Colonic mucosa (tissue), 4 donors: ENCODE measurements around the gene AMH. TPM values are rescaled to one million over a fixed set of nuclear protein-coding genes. Genes with fewer than 3 reads are reported as not detected.

ENCODE experiments used
- DNase-seq: peaks from one replicate; pipeline ENCODE4 v3.0.0-alpha.2; 2020
- H3K27ac ChIP-seq: fragments of 200-600 bp; one replicate; pipeline ENCODE4 v1.8.0; 2021
- H3K27me3 ChIP-seq: fragments of 200-600 bp; one replicate; pipeline ENCODE4 v1.8.0; 2021
- H3K36me3 ChIP-seq: fragments of 200-600 bp; one replicate; pipeline ENCODE4 v1.8.0; 2021
- H3K4me1 ChIP-seq: fragments of 200-600 bp; one replicate; pipeline ENCODE4 v1.8.0; 2021; ENCODE audit warnings: mild to moderate bottlenecking
- H3K4me3 ChIP-seq: fragments of 200-600 bp; one replicate; pipeline ENCODE4 v1.8.0; 2021
- H3K9ac ChIP-seq, 2 donors: one replicate each; pipeline ENCODE4 v1.7.0; 2013; ENCODE audit warnings: control low read depth in 2 of 2, low read depth in 2 of 2, low read length in 2 of 2
- H3K9me3 ChIP-seq: fragments of 200-600 bp; one replicate; pipeline ENCODE4 v1.8.0; 2021
- intact Hi-C: fragments of 100-400 bp; cut with DNase I; formaldehyde crosslinking; loops from one replicate; pipeline ENCODE4 v1.14.1; 2022
- total RNA-seq, 2 donors: library from RNA; stranded (reverse); fragmentation: NEBNext Ultra II Directional in 1 of 2; extraction: Animal tissue kit (Norgen Biotek cat#: 25700) in 1 of 2; gene quantifications; one replicate each; pipeline ENCODE4 v1.2.1, GENCODE V29; 2021
- TF ChIP-seq, protein P1 (sequence below): fragments of 200-600 bp; IDR thresholded peaks from one replicate; pipeline ENCODE4 v1.8.0; 2022; ENCODE audit warnings: antibody characterized with exemption, mild to moderate bottlenecking
- donor health status: healthy.
- donor health status: DM: no; HTN: no; CAD: no.
- donor health status: DM: no; HTN: no; CAD: no.

Gene AMH
- total RNA-seq, 2 donors from 2014 or later: 0.90 to 5.1 TPM

DNA sequence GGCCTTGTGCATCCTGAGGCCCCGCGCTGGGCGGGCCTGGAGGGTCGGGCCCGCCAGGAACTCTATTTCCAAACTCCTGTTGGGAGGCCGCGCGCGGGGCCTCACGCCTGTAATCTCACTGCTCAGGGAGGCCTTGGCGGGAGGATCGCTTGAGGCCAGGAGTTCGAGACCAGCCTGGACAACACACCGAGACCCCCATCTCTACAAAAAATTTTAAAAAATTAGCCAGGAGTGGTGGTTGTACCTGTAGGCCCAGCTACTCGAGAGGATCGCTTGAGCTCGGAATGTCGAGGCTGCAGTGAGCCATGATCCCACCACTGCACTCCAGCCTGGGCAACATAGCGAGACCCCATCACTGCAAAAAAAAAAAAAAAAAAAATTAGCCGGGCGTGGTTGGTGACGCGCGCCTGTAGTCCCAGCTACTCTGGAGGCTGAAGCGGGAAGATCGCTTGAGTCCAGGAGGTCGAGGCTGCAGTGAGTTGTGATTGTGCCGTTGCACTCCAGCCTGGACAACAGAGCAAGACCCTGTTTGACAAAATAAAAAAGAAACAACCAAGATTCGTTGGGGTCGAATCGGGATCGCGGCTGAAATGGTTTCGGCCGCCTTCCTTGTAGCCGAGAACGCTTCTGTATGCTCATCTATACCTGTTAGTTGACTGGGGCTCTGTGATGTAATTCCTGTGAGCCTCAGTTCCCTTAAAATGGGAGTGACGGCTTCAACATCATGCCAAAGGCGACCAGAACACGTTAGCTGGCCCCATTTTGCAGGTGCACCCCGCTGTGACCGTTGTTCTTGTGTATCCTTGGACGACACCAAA, 11.9 kb upstream of the AMH start:
- Histone ChIP-seq H3K27me3 (no peaks in the 10 kb centered on the region), H3K9ac (peak overlapping the region; percentile 76 to 91), H3K4me3 (peak overlapping the region; percentile 97), H3K27ac (peak overlapping the region; percentile 100), H3K9me3 (no peaks in the 10 kb centered on the region), H3K36me3 (no peaks in the 10 kb centered on the region), H3K4me1 (peaks cover 32% of the 10 kb centered on the region)
- intact Hi-C loops: loop anchor here (5.0 to 10.0 kb wide), 2 partner anchors 35 to 72 kb away; partner anchors contain the start of gene DOT1L
- TF ChIP-seq, protein P1, sequence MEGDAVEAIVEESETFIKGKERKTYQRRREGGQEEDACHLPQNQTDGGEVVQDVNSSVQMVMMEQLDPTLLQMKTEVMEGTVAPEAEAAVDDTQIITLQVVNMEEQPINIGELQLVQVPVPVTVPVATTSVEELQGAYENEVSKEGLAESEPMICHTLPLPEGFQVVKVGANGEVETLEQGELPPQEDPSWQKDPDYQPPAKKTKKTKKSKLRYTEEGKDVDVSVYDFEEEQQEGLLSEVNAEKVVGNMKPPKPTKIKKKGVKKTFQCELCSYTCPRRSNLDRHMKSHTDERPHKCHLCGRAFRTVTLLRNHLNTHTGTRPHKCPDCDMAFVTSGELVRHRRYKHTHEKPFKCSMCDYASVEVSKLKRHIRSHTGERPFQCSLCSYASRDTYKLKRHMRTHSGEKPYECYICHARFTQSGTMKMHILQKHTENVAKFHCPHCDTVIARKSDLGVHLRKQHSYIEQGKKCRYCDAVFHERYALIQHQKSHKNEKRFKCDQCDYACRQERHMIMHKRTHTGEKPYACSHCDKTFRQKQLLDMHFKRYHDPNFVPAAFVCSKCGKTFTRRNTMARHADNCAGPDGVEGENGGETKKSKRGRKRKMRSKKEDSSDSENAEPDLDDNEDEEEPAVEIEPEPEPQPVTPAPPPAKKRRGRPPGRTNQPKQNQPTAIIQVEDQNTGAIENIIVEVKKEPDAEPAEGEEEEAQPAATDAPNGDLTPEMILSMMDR: no peak
- DNase-seq: no peak

DNA sequence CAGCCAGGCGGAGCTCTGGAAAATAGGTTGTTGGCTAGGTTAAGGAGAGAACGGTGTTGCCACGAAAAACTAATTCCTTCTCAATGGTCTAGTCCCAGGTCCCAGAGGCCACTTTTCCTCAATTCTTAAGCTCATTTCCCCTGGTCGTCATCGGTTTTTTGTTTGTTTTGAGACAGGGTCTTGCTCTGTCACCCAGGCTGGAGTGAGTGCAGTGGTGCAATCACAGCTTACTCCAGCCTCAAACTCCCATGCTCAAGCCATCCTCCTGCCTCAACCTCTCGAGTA, 11.3 kb upstream of the AMH start:
- Histone ChIP-seq H3K4me3 (peak overlapping the region; percentile 97), H3K9ac (peak overlapping the region; percentile 76 to 91), H3K9me3 (no peaks in the 10 kb centered on the region), H3K36me3 (no peaks in the 10 kb centered on the region), H3K27ac (no peak overlapping the region), H3K4me1 (peaks cover 32% of the 10 kb centered on the region), H3K27me3 (no peaks in the 10 kb centered on the region)
- intact Hi-C loops: loop anchor here (5.0 to 10.0 kb wide), 2 partner anchors 34 to 73 kb away; partner anchors contain the start of gene DOT1L
- TF ChIP-seq, protein P1: no peak
- no peak for DNase-seq

DNA sequence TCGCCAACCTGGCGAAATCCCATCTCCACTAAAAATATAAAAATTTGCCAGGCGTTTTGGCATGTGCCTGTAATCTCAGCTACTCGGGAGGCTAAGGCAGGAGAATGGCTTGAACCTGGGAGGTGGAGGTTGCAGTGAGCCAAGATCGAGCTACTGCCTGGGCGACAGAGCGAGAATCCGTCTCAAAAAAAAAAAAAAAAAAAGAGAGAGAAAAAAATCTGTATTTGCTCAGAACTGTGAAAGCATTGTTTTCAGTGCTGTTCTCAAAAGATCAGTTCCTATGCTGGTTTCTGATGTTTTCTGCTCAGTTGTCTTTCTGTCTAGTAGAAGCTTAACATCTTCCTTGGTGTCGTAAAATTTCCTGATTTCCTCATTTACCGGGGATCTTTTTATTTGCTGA, 9.9 kb upstream of the AMH start:
- TF ChIP-seq, protein P1: no peak
- intact Hi-C loops: loop anchor here (5.0 to 10.0 kb wide), 2 partner anchors 33 to 74 kb away; partner anchors contain the start of gene DOT1L
- peaks cover 32% of the 10 kb centered on the region for H3K4me1 ChIP-seq
- H3K9ac ChIP-seq: no peak overlapping the region
- no peaks in the 10 kb centered on the region for H3K27me3 ChIP-seq
- peak overlapping the region; percentile 1 for H3K27ac ChIP-seq
- peaks cover 2% of the 10 kb centered on the region for H3K36me3 ChIP-seq
- no peak overlapping the region for H3K4me3 ChIP-seq
- DNase-seq: no peak
- no peaks in the 10 kb centered on the region for H3K9me3 ChIP-seq

DNA sequence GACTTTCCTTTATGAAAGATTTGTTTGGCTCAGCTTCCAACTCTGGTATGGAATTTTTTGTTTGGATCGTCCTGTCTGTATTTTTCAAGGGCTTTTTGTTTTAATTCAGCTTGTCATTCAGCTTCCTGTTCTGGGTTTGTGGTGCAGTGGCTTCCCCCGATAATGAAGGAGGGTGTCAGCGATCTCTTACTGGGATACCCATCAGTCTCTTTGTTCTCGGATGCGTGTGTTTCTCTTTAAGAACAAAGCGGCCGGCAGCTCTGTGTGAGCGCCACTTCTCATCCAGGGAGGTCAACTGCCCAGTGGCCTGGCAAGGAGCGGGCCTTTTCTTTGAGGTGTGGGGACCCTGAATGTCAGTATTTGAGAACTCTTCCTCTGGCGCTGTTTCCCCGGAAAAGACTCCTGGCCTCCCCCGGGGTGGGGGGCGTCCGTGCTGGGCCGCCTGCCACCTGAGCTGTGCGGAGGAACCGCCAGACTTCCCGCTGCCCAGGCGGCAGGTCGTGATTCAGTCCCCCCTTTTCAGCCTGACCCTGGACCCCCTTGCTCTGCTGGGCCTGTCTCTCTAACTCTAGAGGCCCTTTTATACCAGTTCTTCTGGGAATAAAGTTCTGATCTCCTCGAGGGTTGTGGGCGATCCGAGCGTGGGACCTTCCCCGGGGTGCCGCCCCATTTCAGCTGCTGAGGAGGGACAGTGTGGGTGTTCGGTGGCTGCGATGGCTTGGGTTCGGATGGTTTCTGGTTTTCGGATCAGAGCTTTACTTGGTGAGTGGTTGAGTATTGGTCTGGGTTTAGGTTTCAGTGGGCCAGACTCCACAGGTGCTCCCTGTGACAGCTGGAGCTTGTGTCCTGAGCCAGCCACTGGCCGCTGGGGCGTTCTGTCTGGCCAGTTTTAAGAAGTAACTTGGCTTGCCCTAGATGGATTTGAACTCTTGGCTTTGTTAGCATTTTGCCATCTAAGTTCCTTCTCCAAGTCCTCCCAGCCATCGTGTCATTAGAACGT, 9.1 kb upstream of the AMH start:
- intact Hi-C loops: loop anchor here (5.0 to 10.0 kb wide), 2 partner anchors 32 to 75 kb away; partner anchors contain the start of gene DOT1L
- DNase-seq: no peak
- TF ChIP-seq, protein P1: no peak
- Histone ChIP-seq H3K36me3 (peaks cover 11% of the 10 kb centered on the region), H3K9ac (peak overlapping the region in 1 of 2 donors; percentile 43), H3K4me3 (peak overlapping the region; percentile 21), H3K9me3 (no peaks in the 10 kb centered on the region), H3K27ac (peak overlapping the region; percentile 1), H3K4me1 (peaks cover 26% of the 10 kb centered on the region), H3K27me3 (no peaks in the 10 kb centered on the region)
